IMR-90 (cell line): ENCODE data around the gene TECPR2. TPM values are rescaled to one million over a fixed set of nuclear protein-coding genes. Genes with fewer than 3 reads are reported as not detected.

ENCODE experiments used
- ATAC-seq: fragments of 200-7000 bp; cut with Tn5 transposase; 2 replicates; pipeline ENCODE4 v1.9.1; 2020; ENCODE audit warnings: low read depth, mild to moderate bottlenecking, moderate library complexity
- BruUV-seq: library from RNA; stranded (reverse); fragments of 400-500 nt; replicated peaks from 2 replicates; lab custom pipeline; 2021; lab: Mats Ljungman, UMichigan
- CTCF ChIA-PET: fragments of 300-600 bp; formaldehyde crosslinking; extraction: SDS; loops from one replicate; lab custom pipeline; 2021; ENCODE audit warnings: antibody characterized with exemption; lab: Yijun Ruan, JAX
- POLR2A ChIA-PET: fragments of 300-600 bp; sonication (Branson Sonifier 250); formaldehyde crosslinking; loops from one replicate; lab custom pipeline; 2022; ENCODE audit warnings: antibody characterized with exemption; ENCODE audit not compliant: unreplicated experiment; lab: Charles Lee
- DNase-seq: peaks from one replicate; pipeline ENCODE4 v3.0.0; 2013
- H2AFZ ChIP-seq: replicated peaks from 2 replicates; pipeline ENCODE3; 2013; ENCODE audit warnings: low read length, mild to moderate bottlenecking; ENCODE audit not compliant: poor library complexity
- H2AK5ac ChIP-seq: 2 replicates; pipeline ENCODE4 v1.6.1; 2013; ENCODE audit warnings: low read depth, low read length, inconsistent platforms
- H2AK9ac ChIP-seq: replicated peaks from 2 replicates; pipeline ENCODE3; 2013; ENCODE audit warnings: mild to moderate bottlenecking, low read depth, low read length, moderate library complexity; ENCODE audit not compliant: poor library complexity
- H2BK120ac ChIP-seq: 2 replicates; pipeline ENCODE4 v1.6.1; 2013; ENCODE audit warnings: low read depth, low read length, inconsistent platforms
- H2BK15ac ChIP-seq: 3 replicates; pipeline ENCODE4 v1.6.1; 2013; ENCODE audit warnings: low read depth, low read length, inconsistent platforms
- H2BK20ac ChIP-seq: 2 replicates; pipeline ENCODE4 v1.6.1; 2013; ENCODE audit warnings: low read depth, mild to moderate bottlenecking, inconsistent platforms, low read length, moderate library complexity
- H2BK5ac ChIP-seq: 2 replicates; pipeline ENCODE4 v1.6.1; 2013; ENCODE audit warnings: mild to moderate bottlenecking, low read depth, low read length, inconsistent platforms; ENCODE audit not compliant: poor library complexity, severe bottlenecking
- H3K14ac ChIP-seq: replicated peaks from 2 replicates; pipeline ENCODE4 v1.6.1; 2013; ENCODE audit warnings: low read depth, low read length, inconsistent platforms
- H3K18ac ChIP-seq: 2 replicates; pipeline ENCODE4 v1.6.1; 2013; ENCODE audit warnings: low read depth, low read length, control low read depth
- H3K23ac ChIP-seq: 2 replicates; pipeline ENCODE4 v1.6.1; 2013; ENCODE audit warnings: low read depth, low read length, inconsistent platforms
- H3K27ac ChIP-seq: 2 replicates; pipeline ENCODE4 v1.5.1; 2013; ENCODE audit warnings: mild to moderate bottlenecking, control low read depth, low read length; ENCODE audit not compliant: insufficient read depth
- H3K27me3 ChIP-seq: 2 replicates; pipeline ENCODE4 v1.6.1; 2013; ENCODE audit warnings: low read length; ENCODE audit not compliant: control insufficient read depth, insufficient read depth
- H3K36me3 ChIP-seq: 2 replicates; pipeline ENCODE4 v1.6.1; 2013; ENCODE audit warnings: low read length, mixed read lengths; ENCODE audit not compliant: control insufficient read depth, insufficient read depth
- H3K4ac ChIP-seq: 2 replicates; pipeline ENCODE4 v1.6.1; 2013; ENCODE audit warnings: low read depth, low read length, inconsistent platforms
- H3K4me1 ChIP-seq: 2 replicates; pipeline ENCODE4 v1.6.1; 2013; ENCODE audit warnings: low read length, mixed read lengths; ENCODE audit not compliant: control insufficient read depth, insufficient read depth
- H3K4me2 ChIP-seq: 2 replicates; pipeline ENCODE4 v1.6.1; 2013; ENCODE audit warnings: low read depth, mild to moderate bottlenecking, control low read depth, low read length, moderate library complexity
- H3K4me3 ChIP-seq: 2 replicates; pipeline ENCODE4 v1.5.1; 2013; ENCODE audit warnings: low read depth, mild to moderate bottlenecking, control low read depth, low read length, moderate library complexity; ENCODE audit not compliant: insufficient read depth
- H3K56ac ChIP-seq: 2 replicates; pipeline ENCODE4 v1.6.1; 2013; ENCODE audit warnings: low read length, inconsistent platforms; ENCODE audit not compliant: insufficient read depth; ENCODE audit errors: extremely low read depth
- H3K79me1 ChIP-seq, 2 experiments: 2 replicates each; pipeline ENCODE4 v1.6.1; 2013; ENCODE audit warnings: low read length in 2 of 2, inconsistent platforms in 1 of 2, low read depth in 1 of 2
- H3K9ac ChIP-seq: 2 replicates; pipeline ENCODE4 v1.6.1; 2013; ENCODE audit warnings: low read depth, low read length, control low read depth
- H3K9me1 ChIP-seq: 2 replicates; pipeline ENCODE4 v1.6.1; 2013; ENCODE audit warnings: low read length, inconsistent platforms; ENCODE audit not compliant: insufficient read depth
- H3K9me3 ChIP-seq: 2 replicates; pipeline ENCODE4 v1.6.1; 2013; ENCODE audit warnings: low read length; ENCODE audit not compliant: control insufficient read depth, insufficient read depth
- H4K20me1 ChIP-seq: 2 replicates; pipeline ENCODE4 v1.6.1; 2013; ENCODE audit warnings: low read length, inconsistent platforms; ENCODE audit not compliant: insufficient read depth
- H4K5ac ChIP-seq: 2 replicates; pipeline ENCODE4 v1.6.1; 2013; ENCODE audit warnings: mild to moderate bottlenecking, low read depth, low read length, control low read depth
- H4K8ac ChIP-seq, 2 experiments: 2 replicates each; pipeline ENCODE4 v1.6.1; 2013; ENCODE audit warnings: low read depth in 2 of 2, low read length in 2 of 2, control low read depth in 1 of 2, inconsistent platforms in 1 of 2
- H4K91ac ChIP-seq: 2 replicates; pipeline ENCODE4 v1.6.1; 2013; ENCODE audit warnings: low read depth, low read length, inconsistent platforms; ENCODE audit not compliant: insufficient read depth
- BHLHE40 ChIP-seq: fragments of 150-350 bp; IDR thresholded peaks from 2 replicates; pipeline ENCODE4 v1.6.1; 2016; ENCODE audit warnings: mild to moderate bottlenecking, low read depth, low read length
- CEBPB ChIP-seq: IDR thresholded peaks from 2 replicates; pipeline ENCODE4 v1.6.1; 2012; ENCODE audit warnings: low read depth, low read length, improper control_type of control experiment
- CHD1 ChIP-seq: IDR thresholded peaks from 2 replicates; pipeline ENCODE4 v1.6.1; 2012; ENCODE audit warnings: low read depth, low read length, improper control_type of control experiment
- CTCF ChIP-seq: conservative IDR thresholded peaks from 2 replicates; pipeline ENCODE4 v1.5.1; 2012; ENCODE audit warnings: mild to moderate bottlenecking, low read depth, low read length, improper control_type of control experiment
- ELK1 ChIP-seq: fragments of 150-350 bp; IDR thresholded peaks from 2 replicates; pipeline ENCODE4 v1.6.1; 2016; ENCODE audit warnings: low read depth, mild to moderate bottlenecking, low read length, moderate library complexity, borderline replicate concordance
- FOS ChIP-seq: fragments of 150-350 bp; IDR thresholded peaks from 2 replicates; pipeline ENCODE4 v1.6.1; 2016; ENCODE audit warnings: low read depth, low read length
- MAFK ChIP-seq: IDR thresholded peaks from 2 replicates; pipeline ENCODE4 v1.6.1; 2012; ENCODE audit warnings: low read depth, low read length, improper control_type of control experiment
- MAZ ChIP-seq: IDR thresholded peaks from 2 replicates; pipeline ENCODE4 v1.6.1; 2012; ENCODE audit warnings: low read depth, mild to moderate bottlenecking, low read length, improper control_type of control experiment, moderate library complexity, borderline replicate concordance
- MXI1 ChIP-seq: IDR thresholded peaks from 2 replicates; pipeline ENCODE4 v1.6.1; 2012; ENCODE audit warnings: low read depth, mild to moderate bottlenecking, low read length, moderate library complexity, borderline replicate concordance
- NFE2L2 ChIP-seq: fragments of 150-350 bp; IDR thresholded peaks from 2 replicates; pipeline ENCODE4 v1.6.1; 2016; ENCODE audit warnings: low read depth, mild to moderate bottlenecking, low read length
- POLR2A ChIP-seq: IDR thresholded peaks from 2 replicates; pipeline ENCODE4 v1.6.1; 2012; ENCODE audit warnings: mild to moderate bottlenecking, low read depth, low read length
- RAD21 ChIP-seq: IDR thresholded peaks from 2 replicates; pipeline ENCODE4 v1.6.1; 2012; ENCODE audit warnings: low read length, improper control_type of control experiment
- RCOR1 ChIP-seq: IDR thresholded peaks from 2 replicates; pipeline ENCODE4 v1.6.1; 2012; ENCODE audit warnings: mild to moderate bottlenecking, low read length, improper control_type of control experiment; ENCODE audit not compliant: insufficient replicate concordance
- RFX5 ChIP-seq: IDR thresholded peaks from 2 replicates; pipeline ENCODE4 v1.8.0; 2012; ENCODE audit warnings: low read depth, mild to moderate bottlenecking, low read length, moderate library complexity
- SMC3 ChIP-seq: fragments of 150-350 bp; IDR thresholded peaks from 2 replicates; pipeline ENCODE4 v1.6.1; 2016; ENCODE audit warnings: low read depth, mild to moderate bottlenecking, antibody characterized with exemption, low read length, moderate library complexity
- USF2 ChIP-seq: fragments of 150-350 bp; IDR thresholded peaks from 2 replicates; pipeline ENCODE4 v1.6.1; 2017; ENCODE audit warnings: mild to moderate bottlenecking, antibody characterized with exemption, low read length, low read depth
- WGBS, 2 experiments: methylation state at CpG; one replicate each; pipeline versions ENCODE4 v1.1.5 to v1.1.7; 2013; ENCODE audit warnings: missing lambda C conversion rate in 2 of 2; ENCODE audit not compliant: insufficient read length in 1 of 2; ENCODE audit errors: extremely low coverage in 2 of 2; 5-methylcytosine and 5-hydroxymethylcytosine counted together
- dilution Hi-C: fragments of 300-500 bp; cut with HindIII; formaldehyde crosslinking; loops from one replicate; pipeline ENCODE4 v1.14.3; 2018; ENCODE audit warnings: low sequenced_read_pairs; ENCODE audit not compliant: unreplicated experiment
- in situ Hi-C: fragments of 300-500 bp; cut with MboI; formaldehyde crosslinking; loops from 3 replicates; pipeline ENCODE4 v1.14.3; 2019; ENCODE audit warnings: low sequenced_read_pairs, inconsistent platforms, mixed read lengths
- intact Hi-C: fragments of 100-400 bp; cut with micrococcal nuclease; formaldehyde crosslinking; loops from 2 replicates; pipeline ENCODE4 v1.10.0; 2022
- polyA plus RNA-seq, 3 experiments: library from polyadenylated mRNA; depleted of rRNA; stranded (reverse); fragments of >200 nt; gene quantifications; 2 replicates each; pipeline ENCODE4 v1.2.3, GENCODE V29; 2012; ENCODE audit warnings: low replicate concordance in 1 of 3
- total RNA-seq: library from RNA; depleted of rRNA; stranded (reverse); fragments of >200 nt; gene quantifications from 2 replicates; pipeline ENCODE4 v1.2.3, GENCODE V29; 2012

The TECPR2 gene
- total and polyA plus RNA-seq, 2 of the 4 experiments (the other 2 are of a cell fraction) = 9.5 to 11.7 TPM

- Histone ChIP-seq H3K23ac (no peak overlapping the region), H3K4ac (no peak overlapping the region), H2AFZ (no peak overlapping the region), H3K4me1 (no peaks in the 10 kb centered on the region), H3K56ac (no peak overlapping the region), H3K9me3 (no peaks in the 10 kb centered on the region), H4K20me1 (no peaks in the 10 kb centered on the region), H2AK5ac (no peak overlapping the region), H3K4me2 (no peak overlapping the region), H4K91ac (no peak overlapping the region), H2BK120ac (no peak overlapping the region), H3K27ac (no peak overlapping the region), H3K9me1 (no peaks in the 10 kb centered on the region), H2BK5ac (no peak overlapping the region), H3K36me3 (peaks cover 32% of the 10 kb centered on the region), H4K5ac (no peak overlapping the region), H3K27me3 (no peaks in the 10 kb centered on the region), H2BK20ac (no peak overlapping the region), H3K14ac (no peak overlapping the region), H2AK9ac (no peak overlapping the region), H2BK15ac (no peak overlapping the region), H4K8ac (no peak overlapping the region), H3K79me1 (no peaks in the 10 kb centered on the region), H3K4me3 (no peak overlapping the region), H3K18ac (no peak overlapping the region), H3K9ac (no peak overlapping the region)
- CTCF ChIA-PET = no interaction called here
- no TSS peak for BruUV-seq
- no peak for TF ChIP-seq FOS
- no peak for TF ChIP-seq ELK1
- no peak for TF ChIP-seq MAZ
- TF ChIP-seq RCOR1 = no peak
- no peak for TF ChIP-seq MXI1
- TF ChIP-seq BHLHE40 = no peak
- no peak for TF ChIP-seq USF2
- no peak for TF ChIP-seq CHD1
- TF ChIP-seq RFX5 = no peak
- no peak for TF ChIP-seq SMC3
- no peak for TF ChIP-seq CTCF
- TF ChIP-seq RAD21 = no peak
- no peak for TF ChIP-seq MAFK
- TF ChIP-seq NFE2L2 = no peak
- no peak for TF ChIP-seq POLR2A
- no peak for TF ChIP-seq CEBPB
- in situ Hi-C loops = no loop called here
- WGBS, 2 experiments = no CpG with 5 or more reads among the region's 2 CpGs
- DNase-seq (no peak), ATAC-seq (no peak)
- dilution Hi-C loops = no loop called here
- POLR2A ChIA-PET = no interaction called here
- intact Hi-C loops = no loop called here
Observed at GRCh38 chr14:102457509-102457908, 94.8 kb downstream of the TECPR2 start.
